GM23338 (cell line): Measurements from ENCODE around the gene IFITM5.

Experiments
- CREB1 ChIP-seq: fragments of 250-450 bp; sonication (Bioruptor Pico); IDR thresholded peaks from 2 replicates; pipeline ENCODE4 v1.5.0; 2020; ENCODE audit warnings: low read depth, mild to moderate bottlenecking, moderate library complexity
- EZH2 ChIP-seq: fragments of 200-600 bp; sonication (generic); IDR thresholded peaks from one replicate; pipeline ENCODE4 v1.8.0; 2017; ENCODE audit warnings: antibody characterized with exemption, mild to moderate bottlenecking, low read depth; ENCODE audit not compliant: unreplicated experiment
- EZH2phosphoT487 ChIP-seq: fragments of 200-600 bp; sonication (generic); IDR thresholded peaks from one replicate; pipeline ENCODE4 v1.8.1; 2018; ENCODE audit warnings: antibody characterized with exemption; ENCODE audit not compliant: unreplicated experiment
- JUNB ChIP-seq: IDR thresholded peaks from one replicate; pipeline ENCODE4 v1.6.1; 2016; ENCODE audit warnings: antibody characterized with exemption; ENCODE audit not compliant: unreplicated experiment
- POLR2AphosphoS5 ChIP-seq: IDR thresholded peaks from 2 replicates; pipeline ENCODE4 v1.6.1; 2016; ENCODE audit warnings: antibody characterized with exemption, low read depth
- STAT1 ChIP-seq: IDR thresholded peaks from one replicate; pipeline ENCODE4 v1.6.1; 2016; ENCODE audit warnings: antibody characterized with exemption; ENCODE audit not compliant: unreplicated experiment
- ZNF114 ChIP-seq: fragments of 250-450 bp; sonication (Bioruptor Pico); IDR thresholded peaks from 2 replicates; pipeline ENCODE4 v1.5.0; 2020; ENCODE audit warnings: mild to moderate bottlenecking, moderate library complexity
- ZNF331 ChIP-seq: fragments of 250-450 bp; sonication (Bioruptor Pico); IDR thresholded peaks from 2 replicates; pipeline ENCODE4 v1.5.0; 2020; ENCODE audit warnings: low read depth, mild to moderate bottlenecking, moderate library complexity
- TF ChIP-seq, protein P1 (sequence below), 2 experiments: fragments of 200-600 bp in 1 of 2; sonication (generic) in 1 of 2; conservative IDR thresholded peaks; 2 replicates each; pipeline versions ENCODE4 v1.5.1 to v1.6.1; 2016 to 2017; ENCODE audit warnings: antibody characterized with exemption in 2 of 2, low read depth in 2 of 2, mild to moderate bottlenecking in 2 of 2, moderate library complexity in 1 of 2
- TF ChIP-seq, protein P2 (sequence below): IDR thresholded peaks from one replicate; pipeline ENCODE4 v1.6.1; 2018; ENCODE audit warnings: antibody characterized with exemption; ENCODE audit not compliant: unreplicated experiment
- TF ChIP-seq, protein P3 (sequence below): IDR thresholded peaks from 2 replicates; pipeline ENCODE4 v1.6.1; 2016; ENCODE audit warnings: antibody characterized with exemption
- TF ChIP-seq, protein P4 (sequence below): fragments of 250-450 bp; sonication (Bioruptor Pico); IDR thresholded peaks from 2 replicates; pipeline ENCODE4 v1.5.0; 2020; ENCODE audit warnings: mild to moderate bottlenecking, moderate library complexity

DNA sequence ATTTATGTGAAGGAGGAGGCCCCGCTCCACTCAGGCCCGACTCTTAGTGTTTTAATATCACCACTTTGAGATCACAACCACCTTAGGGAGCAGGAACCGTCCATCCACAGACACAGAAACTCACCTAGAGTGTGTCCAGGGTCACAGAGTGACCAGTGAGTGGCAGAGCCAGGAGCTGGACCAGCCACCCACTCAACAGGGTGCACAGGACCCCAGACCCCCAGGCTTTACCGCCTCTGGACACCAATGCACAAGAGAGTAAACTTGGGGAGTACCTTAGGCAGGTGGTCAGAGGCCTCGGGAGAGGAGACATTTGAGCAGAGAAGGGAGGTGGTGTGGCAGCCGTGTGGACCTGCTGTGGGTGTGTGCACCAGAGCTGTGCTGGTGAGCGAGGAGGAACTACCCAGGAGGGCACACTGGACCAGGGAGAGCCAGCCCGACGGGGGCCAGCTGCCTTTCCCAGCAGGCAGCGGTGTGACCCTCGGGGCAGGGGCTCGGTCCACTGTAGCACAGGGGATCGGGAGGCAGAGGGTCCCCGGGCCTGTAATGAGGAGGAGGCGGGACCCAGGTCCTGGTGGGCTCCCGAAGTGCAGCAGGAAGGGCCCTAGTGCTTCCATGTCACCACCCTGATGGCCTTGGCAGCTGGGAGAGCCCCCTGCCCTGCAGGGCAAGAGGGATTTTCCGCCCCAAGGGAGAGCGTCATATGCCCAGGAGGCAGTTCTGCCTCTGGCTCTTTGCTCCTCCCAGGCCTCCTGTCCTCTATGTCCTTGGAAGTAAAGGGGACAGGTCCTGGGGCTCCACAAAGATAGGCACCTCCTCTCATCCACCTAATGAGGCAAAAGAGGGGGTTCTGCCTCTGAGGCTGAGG, 28.6 kb downstream of the IFITM5 start:
- TF ChIP-seq EZH2phosphoT487 = no peak
- TF ChIP-seq, protein P1, sequence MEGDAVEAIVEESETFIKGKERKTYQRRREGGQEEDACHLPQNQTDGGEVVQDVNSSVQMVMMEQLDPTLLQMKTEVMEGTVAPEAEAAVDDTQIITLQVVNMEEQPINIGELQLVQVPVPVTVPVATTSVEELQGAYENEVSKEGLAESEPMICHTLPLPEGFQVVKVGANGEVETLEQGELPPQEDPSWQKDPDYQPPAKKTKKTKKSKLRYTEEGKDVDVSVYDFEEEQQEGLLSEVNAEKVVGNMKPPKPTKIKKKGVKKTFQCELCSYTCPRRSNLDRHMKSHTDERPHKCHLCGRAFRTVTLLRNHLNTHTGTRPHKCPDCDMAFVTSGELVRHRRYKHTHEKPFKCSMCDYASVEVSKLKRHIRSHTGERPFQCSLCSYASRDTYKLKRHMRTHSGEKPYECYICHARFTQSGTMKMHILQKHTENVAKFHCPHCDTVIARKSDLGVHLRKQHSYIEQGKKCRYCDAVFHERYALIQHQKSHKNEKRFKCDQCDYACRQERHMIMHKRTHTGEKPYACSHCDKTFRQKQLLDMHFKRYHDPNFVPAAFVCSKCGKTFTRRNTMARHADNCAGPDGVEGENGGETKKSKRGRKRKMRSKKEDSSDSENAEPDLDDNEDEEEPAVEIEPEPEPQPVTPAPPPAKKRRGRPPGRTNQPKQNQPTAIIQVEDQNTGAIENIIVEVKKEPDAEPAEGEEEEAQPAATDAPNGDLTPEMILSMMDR (conservative IDR thresholded peaks at IDR 0.05; ENCODE audit: low read depth in 2 of 2) = no peak
- TF ChIP-seq EZH2 = no peak
- no peak for TF ChIP-seq CREB1
- no peak for TF ChIP-seq JUNB
- TF ChIP-seq POLR2AphosphoS5 = no peak
- TF ChIP-seq, protein P2, sequence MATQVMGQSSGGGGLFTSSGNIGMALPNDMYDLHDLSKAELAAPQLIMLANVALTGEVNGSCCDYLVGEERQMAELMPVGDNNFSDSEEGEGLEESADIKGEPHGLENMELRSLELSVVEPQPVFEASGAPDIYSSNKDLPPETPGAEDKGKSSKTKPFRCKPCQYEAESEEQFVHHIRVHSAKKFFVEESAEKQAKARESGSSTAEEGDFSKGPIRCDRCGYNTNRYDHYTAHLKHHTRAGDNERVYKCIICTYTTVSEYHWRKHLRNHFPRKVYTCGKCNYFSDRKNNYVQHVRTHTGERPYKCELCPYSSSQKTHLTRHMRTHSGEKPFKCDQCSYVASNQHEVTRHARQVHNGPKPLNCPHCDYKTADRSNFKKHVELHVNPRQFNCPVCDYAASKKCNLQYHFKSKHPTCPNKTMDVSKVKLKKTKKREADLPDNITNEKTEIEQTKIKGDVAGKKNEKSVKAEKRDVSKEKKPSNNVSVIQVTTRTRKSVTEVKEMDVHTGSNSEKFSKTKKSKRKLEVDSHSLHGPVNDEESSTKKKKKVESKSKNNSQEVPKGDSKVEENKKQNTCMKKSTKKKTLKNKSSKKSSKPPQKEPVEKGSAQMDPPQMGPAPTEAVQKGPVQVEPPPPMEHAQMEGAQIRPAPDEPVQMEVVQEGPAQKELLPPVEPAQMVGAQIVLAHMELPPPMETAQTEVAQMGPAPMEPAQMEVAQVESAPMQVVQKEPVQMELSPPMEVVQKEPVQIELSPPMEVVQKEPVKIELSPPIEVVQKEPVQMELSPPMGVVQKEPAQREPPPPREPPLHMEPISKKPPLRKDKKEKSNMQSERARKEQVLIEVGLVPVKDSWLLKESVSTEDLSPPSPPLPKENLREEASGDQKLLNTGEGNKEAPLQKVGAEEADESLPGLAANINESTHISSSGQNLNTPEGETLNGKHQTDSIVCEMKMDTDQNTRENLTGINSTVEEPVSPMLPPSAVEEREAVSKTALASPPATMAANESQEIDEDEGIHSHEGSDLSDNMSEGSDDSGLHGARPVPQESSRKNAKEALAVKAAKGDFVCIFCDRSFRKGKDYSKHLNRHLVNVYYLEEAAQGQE = no peak
- TF ChIP-seq STAT1 = no peak
- no peak for TF ChIP-seq ZNF331 (CRISPR knock-in tag)
- TF ChIP-seq, protein P3, sequence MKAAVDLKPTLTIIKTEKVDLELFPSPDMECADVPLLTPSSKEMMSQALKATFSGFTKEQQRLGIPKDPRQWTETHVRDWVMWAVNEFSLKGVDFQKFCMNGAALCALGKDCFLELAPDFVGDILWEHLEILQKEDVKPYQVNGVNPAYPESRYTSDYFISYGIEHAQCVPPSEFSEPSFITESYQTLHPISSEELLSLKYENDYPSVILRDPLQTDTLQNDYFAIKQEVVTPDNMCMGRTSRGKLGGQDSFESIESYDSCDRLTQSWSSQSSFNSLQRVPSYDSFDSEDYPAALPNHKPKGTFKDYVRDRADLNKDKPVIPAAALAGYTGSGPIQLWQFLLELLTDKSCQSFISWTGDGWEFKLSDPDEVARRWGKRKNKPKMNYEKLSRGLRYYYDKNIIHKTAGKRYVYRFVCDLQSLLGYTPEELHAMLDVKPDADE = no peak
- TF ChIP-seq, protein P4, sequence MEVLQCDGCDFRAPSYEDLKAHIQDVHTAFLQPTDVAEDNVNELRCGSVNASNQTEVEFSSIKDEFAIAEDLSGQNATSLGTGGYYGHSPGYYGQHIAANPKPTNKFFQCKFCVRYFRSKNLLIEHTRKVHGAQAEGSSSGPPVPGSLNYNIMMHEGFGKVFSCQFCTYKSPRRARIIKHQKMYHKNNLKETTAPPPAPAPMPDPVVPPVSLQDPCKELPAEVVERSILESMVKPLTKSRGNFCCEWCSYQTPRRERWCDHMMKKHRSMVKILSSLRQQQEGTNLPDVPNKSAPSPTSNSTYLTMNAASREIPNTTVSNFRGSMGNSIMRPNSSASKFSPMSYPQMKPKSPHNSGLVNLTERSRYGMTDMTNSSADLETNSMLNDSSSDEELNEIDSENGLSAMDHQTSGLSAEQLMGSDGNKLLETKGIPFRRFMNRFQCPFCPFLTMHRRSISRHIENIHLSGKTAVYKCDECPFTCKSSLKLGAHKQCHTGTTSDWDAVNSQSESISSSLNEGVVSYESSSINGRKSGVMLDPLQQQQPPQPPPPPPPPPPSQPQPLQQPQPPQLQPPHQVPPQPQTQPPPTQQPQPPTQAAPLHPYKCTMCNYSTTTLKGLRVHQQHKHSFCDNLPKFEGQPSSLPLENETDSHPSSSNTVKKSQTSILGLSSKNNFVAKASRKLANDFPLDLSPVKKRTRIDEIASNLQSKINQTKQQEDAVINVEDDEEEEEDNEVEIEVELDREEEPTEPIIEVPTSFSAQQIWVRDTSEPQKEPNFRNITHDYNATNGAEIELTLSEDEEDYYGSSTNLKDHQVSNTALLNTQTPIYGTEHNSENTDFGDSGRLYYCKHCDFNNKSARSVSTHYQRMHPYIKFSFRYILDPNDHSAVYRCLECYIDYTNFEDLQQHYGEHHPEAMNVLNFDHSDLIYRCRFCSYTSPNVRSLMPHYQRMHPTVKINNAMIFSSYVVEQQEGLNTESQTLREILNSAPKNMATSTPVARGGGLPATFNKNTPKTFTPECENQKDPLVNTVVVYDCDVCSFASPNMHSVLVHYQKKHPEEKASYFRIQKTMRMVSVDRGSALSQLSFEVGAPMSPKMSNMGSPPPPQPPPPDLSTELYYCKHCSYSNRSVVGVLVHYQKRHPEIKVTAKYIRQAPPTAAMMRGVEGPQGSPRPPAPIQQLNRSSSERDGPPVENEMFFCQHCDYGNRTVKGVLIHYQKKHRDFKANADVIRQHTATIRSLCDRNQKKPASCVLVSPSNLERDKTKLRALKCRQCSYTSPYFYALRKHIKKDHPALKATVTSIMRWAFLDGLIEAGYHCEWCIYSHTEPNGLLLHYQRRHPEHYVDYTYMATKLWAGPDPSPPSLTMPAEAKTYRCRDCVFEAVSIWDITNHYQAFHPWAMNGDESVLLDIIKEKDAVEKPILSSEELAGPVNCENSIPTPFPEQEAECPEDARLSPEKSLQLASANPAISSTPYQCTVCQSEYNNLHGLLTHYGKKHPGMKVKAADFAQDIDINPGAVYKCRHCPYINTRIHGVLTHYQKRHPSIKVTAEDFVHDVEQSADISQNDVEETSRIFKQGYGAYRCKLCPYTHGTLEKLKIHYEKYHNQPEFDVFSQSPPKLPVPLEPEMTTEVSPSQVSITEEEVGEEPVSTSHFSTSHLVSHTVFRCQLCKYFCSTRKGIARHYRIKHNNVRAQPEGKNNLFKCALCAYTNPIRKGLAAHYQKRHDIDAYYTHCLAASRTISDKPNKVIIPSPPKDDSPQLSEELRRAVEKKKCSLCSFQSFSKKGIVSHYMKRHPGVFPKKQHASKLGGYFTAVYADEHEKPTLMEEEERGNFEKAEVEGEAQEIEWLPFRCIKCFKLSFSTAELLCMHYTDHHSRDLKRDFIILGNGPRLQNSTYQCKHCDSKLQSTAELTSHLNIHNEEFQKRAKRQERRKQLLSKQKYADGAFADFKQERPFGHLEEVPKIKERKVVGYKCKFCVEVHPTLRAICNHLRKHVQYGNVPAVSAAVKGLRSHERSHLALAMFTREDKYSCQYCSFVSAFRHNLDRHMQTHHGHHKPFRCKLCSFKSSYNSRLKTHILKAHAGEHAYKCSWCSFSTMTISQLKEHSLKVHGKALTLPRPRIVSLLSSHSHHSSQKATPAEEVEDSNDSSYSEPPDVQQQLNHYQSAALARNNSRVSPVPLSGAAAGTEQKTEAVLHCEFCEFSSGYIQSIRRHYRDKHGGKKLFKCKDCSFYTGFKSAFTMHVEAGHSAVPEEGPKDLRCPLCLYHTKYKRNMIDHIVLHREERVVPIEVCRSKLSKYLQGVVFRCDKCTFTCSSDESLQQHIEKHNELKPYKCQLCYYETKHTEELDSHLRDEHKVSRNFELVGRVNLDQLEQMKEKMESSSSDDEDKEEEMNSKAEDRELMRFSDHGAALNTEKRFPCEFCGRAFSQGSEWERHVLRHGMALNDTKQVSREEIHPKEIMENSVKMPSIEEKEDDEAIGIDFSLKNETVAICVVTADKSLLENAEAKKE (CRISPR knock-in tag) = no peak
- TF ChIP-seq ZNF114 (CRISPR knock-in tag) = no peak
